PC-9 (cell line): Measurements from ENCODE around the gene SPRED3. TPM values are rescaled to one million over a fixed set of nuclear protein-coding genes. Genes with fewer than 3 reads are reported as not detected.
"Not testable (repeated sequence)": the region's sequence is repeated elsewhere in the genome, so short reads cannot be mapped to it uniquely, and the experiment has no call there.

Source experiments
- BruUV-seq: library from RNA; stranded (reverse); fragments of 400-500 nt; replicated peaks from 2 replicates; lab custom pipeline; 2021; lab: Mats Ljungman, UMichigan
- CTCF ChIA-PET: fragments of 300-600 bp; sonication (Branson Sonifier 250); formaldehyde crosslinking; loops from one replicate; lab custom pipeline; 2022; ENCODE audit warnings: antibody characterized with exemption; lab: Charles Lee
- POLR2A ChIA-PET: fragments of 300-600 bp; sonication (Branson Sonifier 250); formaldehyde crosslinking; loops from one replicate; lab custom pipeline; 2022; ENCODE audit warnings: antibody characterized with exemption; ENCODE audit not compliant: unreplicated experiment; lab: Charles Lee
- DNase-seq, 2 experiments: peaks; one replicate each; pipeline versions ENCODE4 v3.0.0 to v3.0.0-alpha.2; 2015 to 2022; ENCODE audit warnings: mixed read lengths in 1 of 2
- H2AFZ ChIP-seq: fragments of 200-600 bp; sonication (generic); 2 replicates; pipeline ENCODE4 v1.8.1; 2017; ENCODE audit warnings: antibody characterized with exemption
- H3F3A ChIP-seq: fragments of 200-600 bp; sonication (generic); 2 replicates; pipeline ENCODE4 v1.8.1; 2017; ENCODE audit warnings: antibody characterized with exemption, mild to moderate bottlenecking, low read depth; ENCODE audit not compliant: insufficient read depth
- H3K27ac ChIP-seq: fragments of 200-600 bp; sonication (generic); 2 replicates; pipeline ENCODE4 v1.6.1; 2016; ENCODE audit warnings: mixed run types
- H3K27me3 ChIP-seq: fragments of 200-600 bp; sonication (generic); 2 replicates; pipeline ENCODE4 v1.6.1; 2016; ENCODE audit warnings: low read depth, mixed run types; ENCODE audit not compliant: insufficient read depth
- H3K36me3 ChIP-seq: fragments of 200-600 bp; sonication (generic); 2 replicates; pipeline ENCODE4 v1.6.1; 2016; ENCODE audit warnings: low read depth, mixed run types
- H3K4me1 ChIP-seq: fragments of 200-600 bp; sonication (generic); replicated peaks from 2 replicates; pipeline ENCODE4 v1.6.1; 2016; ENCODE audit warnings: mixed run types; ENCODE audit not compliant: insufficient read depth
- H3K4me2 ChIP-seq: fragments of 200-600 bp; sonication (generic); 2 replicates; pipeline ENCODE4 v1.6.1; 2017; ENCODE audit warnings: mixed run types
- H3K4me3 ChIP-seq: fragments of 200-600 bp; sonication (generic); 2 replicates; pipeline ENCODE4 v1.6.1; 2016; ENCODE audit warnings: mixed run types
- H3K79me2 ChIP-seq: fragments of 200-600 bp; sonication (generic); 2 replicates; pipeline ENCODE4 v1.6.1; 2017; ENCODE audit warnings: low read depth, mixed run types
- H3K9me2 ChIP-seq: fragments of 200-600 bp; sonication (generic); 2 replicates; pipeline ENCODE4 v1.8.1; 2017; ENCODE audit warnings: mild to moderate bottlenecking; ENCODE audit not compliant: insufficient read depth
- H3K9me3 ChIP-seq: fragments of 200-600 bp; sonication (generic); 2 replicates; pipeline ENCODE4 v1.8.1; 2016; ENCODE audit warnings: low read depth; ENCODE audit not compliant: insufficient read depth
- H4K20me1 ChIP-seq: fragments of 200-600 bp; sonication (generic); 2 replicates; pipeline ENCODE4 v1.8.1; 2017; ENCODE audit not compliant: insufficient read depth
- EZH2 ChIP-seq: fragments of 200-600 bp; sonication (generic); IDR thresholded peaks from 2 replicates; pipeline ENCODE4 v1.8.0; 2017; ENCODE audit warnings: antibody characterized with exemption, low read depth
- intact Hi-C: fragments of 100-400 bp; cut with micrococcal nuclease; formaldehyde crosslinking; loops from one replicate; pipeline ENCODE4 v1.10.0; 2022; ENCODE audit not compliant: unreplicated experiment
- total RNA-seq: library from RNA; stranded (reverse); gene quantifications from 2 replicates; pipeline ENCODE4 v1.2.3, GENCODE V29; 2021
- TF ChIP-seq, protein P1 (sequence below): fragments of 200-600 bp; sonication (generic); conservative IDR thresholded peaks from 2 replicates; pipeline ENCODE4 v1.6.1; 2017; ENCODE audit warnings: mixed run types, antibody characterized with exemption, mild to moderate bottlenecking, moderate library complexity

Gene SPRED3
- total RNA-seq, 1 experiment from 2014 or later, result 5.4 TPM

DNA sequence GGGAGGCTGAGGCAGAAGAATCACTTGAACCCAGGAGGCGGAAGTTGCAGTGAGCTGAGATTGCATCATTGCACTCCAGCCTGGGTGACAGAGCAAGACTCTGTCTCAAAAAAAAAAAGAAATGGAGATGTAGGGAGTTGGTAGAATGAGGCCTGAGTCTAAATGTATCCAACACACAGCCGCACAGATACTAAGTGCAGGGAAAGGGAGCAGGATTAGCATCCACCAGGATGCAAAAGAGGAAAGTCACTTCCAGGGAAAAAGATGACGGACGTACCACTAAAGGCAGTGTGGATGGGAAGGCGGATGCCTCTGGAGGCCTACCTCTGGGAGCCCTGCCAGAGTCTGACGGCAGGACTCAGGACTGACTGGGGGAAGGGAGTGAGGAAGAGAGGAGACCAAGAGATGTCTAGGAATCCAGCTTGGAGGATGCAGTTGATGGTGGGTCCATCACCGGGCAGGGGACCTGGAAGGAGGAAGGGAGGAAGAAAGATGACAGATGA is 21.2 kb downstream of the SPRED3 start:
- no TSS peak for BruUV-seq
- no peak for TF ChIP-seq EZH2
- TF ChIP-seq, protein P1, sequence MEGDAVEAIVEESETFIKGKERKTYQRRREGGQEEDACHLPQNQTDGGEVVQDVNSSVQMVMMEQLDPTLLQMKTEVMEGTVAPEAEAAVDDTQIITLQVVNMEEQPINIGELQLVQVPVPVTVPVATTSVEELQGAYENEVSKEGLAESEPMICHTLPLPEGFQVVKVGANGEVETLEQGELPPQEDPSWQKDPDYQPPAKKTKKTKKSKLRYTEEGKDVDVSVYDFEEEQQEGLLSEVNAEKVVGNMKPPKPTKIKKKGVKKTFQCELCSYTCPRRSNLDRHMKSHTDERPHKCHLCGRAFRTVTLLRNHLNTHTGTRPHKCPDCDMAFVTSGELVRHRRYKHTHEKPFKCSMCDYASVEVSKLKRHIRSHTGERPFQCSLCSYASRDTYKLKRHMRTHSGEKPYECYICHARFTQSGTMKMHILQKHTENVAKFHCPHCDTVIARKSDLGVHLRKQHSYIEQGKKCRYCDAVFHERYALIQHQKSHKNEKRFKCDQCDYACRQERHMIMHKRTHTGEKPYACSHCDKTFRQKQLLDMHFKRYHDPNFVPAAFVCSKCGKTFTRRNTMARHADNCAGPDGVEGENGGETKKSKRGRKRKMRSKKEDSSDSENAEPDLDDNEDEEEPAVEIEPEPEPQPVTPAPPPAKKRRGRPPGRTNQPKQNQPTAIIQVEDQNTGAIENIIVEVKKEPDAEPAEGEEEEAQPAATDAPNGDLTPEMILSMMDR, result no peak
- POLR2A ChIA-PET, result no interaction called here
- H3K4me3 ChIP-seq, result no peak overlapping the region
- no peaks in the 10 kb centered on the region for H3K4me1 ChIP-seq
- H3K36me3 ChIP-seq, result no peaks in the 10 kb centered on the region
- no peaks in the 10 kb centered on the region for H4K20me1 ChIP-seq
- H3K9me3 ChIP-seq, result no peaks in the 10 kb centered on the region
- H3K79me2 ChIP-seq, result no peaks in the 10 kb centered on the region
- no peak for DNase-seq
- no peaks in the 10 kb centered on the region for H3F3A ChIP-seq
- no peak overlapping the region for H2AFZ ChIP-seq
- H3K27ac ChIP-seq, result no peak overlapping the region
- H3K4me2 ChIP-seq, result no peak overlapping the region
- intact Hi-C loops, result loop anchor here (10.0 kb wide), 1 partner anchor 425 kb away; the partner anchor contains the start of gene ECH1
- no peaks in the 10 kb centered on the region for H3K9me2 ChIP-seq
- CTCF ChIA-PET, result interaction anchor here (0.7 kb wide), 1 partner anchor 829 kb away, joined by 6 read pairs; no protein-coding TSS in a partner anchor
- H3K27me3 ChIP-seq, result no peaks in the 10 kb centered on the region

DNA sequence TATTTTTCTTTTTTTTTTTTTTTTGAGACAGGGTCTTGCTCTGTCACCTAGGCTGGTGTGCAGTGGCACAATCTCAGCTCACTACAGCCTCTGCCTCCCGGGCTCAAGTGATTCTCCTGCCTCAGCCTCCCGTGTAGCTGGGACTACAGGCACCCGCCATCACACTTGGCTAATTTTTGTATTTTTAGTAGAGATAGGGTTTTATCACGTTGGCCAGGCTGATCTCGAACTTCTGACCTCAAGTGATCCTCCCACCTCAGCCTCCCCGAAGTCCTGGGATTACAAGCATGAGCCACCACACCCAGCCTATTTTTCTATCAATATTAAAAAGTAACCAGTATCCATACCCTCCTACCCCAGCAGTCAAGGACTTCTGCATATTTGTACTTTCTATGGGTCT is 21.9 kb downstream of the SPRED3 start:
- intact Hi-C loops, H3K4me2 ChIP-seq, H3K4me1 ChIP-seq, DNase-seq, POLR2A ChIA-PET, H3K36me3 ChIP-seq, H3K9me2 ChIP-seq, H4K20me1 ChIP-seq, H3K79me2 ChIP-seq, H2AFZ ChIP-seq, H3F3A ChIP-seq, H3K27ac ChIP-seq, H3K4me3 ChIP-seq, H3K27me3 ChIP-seq, BruUV-seq, H3K9me3 ChIP-seq: not testable (repeated sequence)
- CTCF ChIA-PET, result interaction anchor here (0.7 kb wide), 1 partner anchor 828 kb away, joined by 6 read pairs; no protein-coding TSS in a partner anchor

DNA sequence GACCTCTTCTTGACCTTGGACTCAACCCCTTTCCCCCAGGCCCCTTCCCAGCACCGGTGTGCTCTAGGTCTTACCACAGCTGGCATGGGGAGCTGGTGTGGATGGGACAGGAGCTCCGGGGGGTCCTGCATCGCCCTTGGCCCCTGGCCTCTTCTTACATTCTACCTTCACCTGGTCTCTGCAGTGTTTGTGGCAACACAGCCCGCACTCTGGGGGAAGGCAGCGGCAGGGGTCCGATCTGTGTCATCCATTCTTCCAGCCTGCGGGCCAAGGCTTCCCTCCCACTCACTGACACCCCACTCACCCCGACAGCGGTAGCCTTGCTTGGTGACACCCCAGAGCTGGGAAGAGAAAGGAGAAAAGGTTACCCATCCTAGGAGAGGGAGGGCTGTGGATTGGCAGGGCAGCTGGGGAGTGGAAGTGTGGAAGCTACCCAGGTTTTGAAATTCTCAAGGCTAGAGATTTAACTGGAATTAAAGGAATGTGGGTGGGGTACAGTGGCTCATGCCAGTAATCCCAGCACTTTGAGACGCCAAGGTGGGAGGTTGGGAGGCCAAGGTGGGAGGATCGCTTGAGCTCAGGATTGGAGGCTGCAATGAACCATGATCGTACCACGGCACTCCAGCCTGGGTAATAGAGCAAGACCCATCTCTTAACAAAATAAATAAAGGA is 22.7 kb downstream of the SPRED3 start:
- Histone ChIP-seq H3K36me3 (no peaks in the 10 kb centered on the region), H3K27me3 (no peaks in the 10 kb centered on the region), H3K79me2 (no peaks in the 10 kb centered on the region), H3F3A (no peaks in the 10 kb centered on the region), H3K4me2 (no peak overlapping the region), H3K27ac (no peak overlapping the region), H3K4me1 (no peaks in the 10 kb centered on the region), H4K20me1 (no peaks in the 10 kb centered on the region), H3K4me3 (no peak overlapping the region), H3K9me2 (no peaks in the 10 kb centered on the region), H3K9me3 (no peaks in the 10 kb centered on the region), H2AFZ (no peak overlapping the region)
- ChIA-PET POLR2A (no interaction called here), CTCF (no interaction called here)
- no TSS peak for BruUV-seq
- intact Hi-C loops, result no loop called here
- DNase-seq, result no peak
- no peak for TF ChIP-seq EZH2
- TF ChIP-seq, protein P1, result no peak

DNA sequence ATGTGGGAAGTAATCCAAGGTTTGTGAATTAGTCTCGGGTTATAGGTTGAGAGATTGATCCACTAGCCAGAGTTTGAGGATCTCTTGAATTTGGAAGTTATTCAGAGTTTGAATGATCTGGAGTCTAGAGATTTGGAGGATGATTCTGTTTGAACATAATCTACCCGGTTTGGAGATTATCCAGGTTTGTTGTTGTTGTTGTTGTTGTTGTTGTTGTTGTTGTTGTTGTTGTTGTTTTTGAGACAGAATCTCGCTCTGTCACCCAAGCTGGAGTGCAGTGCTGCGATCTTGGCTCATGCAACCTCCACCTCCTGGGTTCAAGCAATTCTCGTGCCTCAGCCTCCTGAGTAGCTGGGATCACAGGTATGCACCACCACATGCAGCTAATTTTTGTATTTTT is 23.4 kb downstream of the SPRED3 start:
- CTCF ChIA-PET, result interaction anchor here (0.6 kb wide), 1 partner anchor 22 kb away, joined by 3 read pairs; no protein-coding TSS in a partner anchor
- H4K20me1 ChIP-seq, H3K9me3 ChIP-seq, H2AFZ ChIP-seq, H3K4me2 ChIP-seq, H3K27ac ChIP-seq, H3K4me1 ChIP-seq, H3K4me3 ChIP-seq, POLR2A ChIA-PET, H3K9me2 ChIP-seq, H3K36me3 ChIP-seq, H3F3A ChIP-seq, H3K27me3 ChIP-seq, BruUV-seq, DNase-seq, H3K79me2 ChIP-seq, intact Hi-C loops: not testable (repeated sequence)
